ENCODE measurements around the gene ATXN10.

GRCh38 chr22:45879552-45879949, 207.9 kb downstream of the ATXN10 start:
- TF ChIP-seq CTCF (IDR thresholded peaks at IDR 0.05; ENCODE audit: low read depth, low read length, poor library complexity, severe bottlenecking), result no peak
- no peak for TF ChIP-seq EZH2phosphoT487 (IDR thresholded peaks at IDR 0.05; ENCODE audit: borderline replicate concordance, low read length)

Measured in DOHH2 (cell line).